HG02588 (cell line): ENCODE results near the gene UBE2S.

Source experiments
- ATAC-seq: cut with Tn5 transposase; IDR thresholded peaks from one replicate; pipeline ENCODE4 v1.9.1; 2021; ENCODE audit warnings: mild to moderate bottlenecking, moderate library complexity; ENCODE audit not compliant: unreplicated experiment

Gene UBE2S

GRCh38 chr19:55366790-55367189, 40.8 kb downstream of the UBE2S start:
- no peak for ATAC-seq

- no peak for ATAC-seq
Observed at GRCh38 chr19:55365964-55366363, 41.6 kb downstream of the UBE2S start.

GRCh38 chr19:55365245-55365644, 42.3 kb downstream of the UBE2S start:
- ATAC-seq, result no peak

GRCh38 chr19:55362990-55363716, 44.4 kb downstream of the UBE2S start, which contains the start of gene GARIN5B:
TSS of gene GARIN5B (minus strand) at chr19:55363260. CDS start at chr19:55363066, 194 bp downstream.
- no peak for ATAC-seq

- ATAC-seq, result no peak
Observed at GRCh38 chr19:55362174-55362989, 45.2 kb downstream of the UBE2S start.

GRCh38 chr19:55360902-55361301, 46.7 kb downstream of the UBE2S start:
- no peak for ATAC-seq

- no peak for ATAC-seq
Observed at GRCh38 chr19:55358943-55359908, 48.4 kb downstream of the UBE2S start.

GRCh38 chr19:55358493-55358892, 49.1 kb downstream of the UBE2S start:
- no peak for ATAC-seq

GRCh38 chr19:55355213-55355821, 52.3 kb downstream of the UBE2S start:
- ATAC-seq, result no peak

GRCh38 chr19:55354698-55355212, 52.8 kb downstream of the UBE2S start, which contains the start of gene COX6B2:
TSS of gene COX6B2 (minus strand) at chr19:55354719. CDS start at chr19:55354521, 198 bp downstream.
- no peak for ATAC-seq

- ATAC-seq, result no peak
Observed at GRCh38 chr19:55353803-55354697, 53.5 kb downstream of the UBE2S start.

- ATAC-seq, result no peak
Observed at GRCh38 chr19:55353356-55353802, 54.2 kb downstream of the UBE2S start.

GRCh38 chr19:55352549-55353145, 54.9 kb downstream of the UBE2S start:
- no peak for ATAC-seq

GRCh38 chr19:55352040-55352439, 55.5 kb downstream of the UBE2S start:
- no peak for ATAC-seq

GRCh38 chr19:55350620-55351315, 56.8 kb downstream of the UBE2S start:
- no peak for ATAC-seq
